Measurements from ENCODE around the gene TSPAN15.

The TSPAN15 gene

DNA sequence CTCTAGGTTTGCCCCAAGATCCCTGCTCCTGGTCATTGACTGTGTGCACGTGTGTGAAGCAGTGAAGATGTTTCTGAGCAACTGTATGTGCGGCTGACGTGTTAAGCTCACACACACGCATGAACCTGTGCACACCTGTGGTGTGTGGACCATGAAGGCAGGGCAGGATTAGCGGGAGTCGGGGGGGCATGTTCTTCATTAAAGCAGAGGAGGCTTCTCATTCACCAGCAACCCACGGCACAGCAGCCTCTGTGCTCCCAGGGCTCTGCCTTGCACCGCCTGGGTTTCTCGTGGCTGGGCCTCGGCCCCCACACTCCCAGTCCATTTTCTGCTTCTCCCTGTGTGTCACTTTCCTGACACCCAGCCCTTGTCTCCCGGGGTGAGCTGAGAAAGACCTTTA, 33.7 kb upstream of the TSPAN15 start:
- DNase-seq, result no peak

DNA sequence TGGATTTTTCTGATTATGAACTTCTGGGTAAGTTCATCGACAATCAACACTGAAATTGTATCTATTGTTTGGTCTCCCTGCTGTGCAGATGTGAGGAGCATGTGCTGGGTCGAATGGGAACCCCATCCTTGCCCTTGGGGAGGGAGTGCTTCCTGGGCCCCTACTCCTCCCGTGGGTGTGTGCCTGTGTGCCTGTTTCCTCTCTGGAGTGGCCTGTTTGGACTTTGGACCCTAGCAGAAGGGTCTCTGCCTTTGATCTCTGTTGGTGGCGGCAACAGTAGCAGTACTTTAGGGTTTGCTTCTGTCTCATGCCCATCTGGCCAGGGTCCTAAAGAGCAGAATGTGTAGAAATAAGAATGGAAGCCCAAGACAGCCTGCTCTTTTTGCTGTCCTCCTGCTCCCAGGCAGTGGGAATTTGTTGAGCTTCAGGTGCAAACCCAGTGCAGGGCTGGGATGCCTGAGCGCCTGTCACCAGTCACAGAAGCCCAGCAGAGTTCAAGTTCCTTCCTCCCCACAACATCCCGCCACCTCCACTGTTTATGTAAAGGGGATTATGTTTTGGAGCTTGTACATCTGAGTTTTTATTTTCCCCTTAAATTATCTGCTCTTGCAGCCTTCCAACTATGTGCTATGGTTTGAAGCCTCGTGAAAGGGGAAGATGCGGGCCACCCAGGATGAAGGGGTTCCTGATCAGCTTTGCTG, 33.1 kb upstream of the TSPAN15 start:
- DNase-seq, result no peak

- no peak for DNase-seq
Measured at GRCh38 chr10:69419096-69419743, 32.0 kb upstream of the TSPAN15 start.

- no peak for DNase-seq
Measured at GRCh38 chr10:69419744-69420126, 31.5 kb upstream of the TSPAN15 start.

DNA sequence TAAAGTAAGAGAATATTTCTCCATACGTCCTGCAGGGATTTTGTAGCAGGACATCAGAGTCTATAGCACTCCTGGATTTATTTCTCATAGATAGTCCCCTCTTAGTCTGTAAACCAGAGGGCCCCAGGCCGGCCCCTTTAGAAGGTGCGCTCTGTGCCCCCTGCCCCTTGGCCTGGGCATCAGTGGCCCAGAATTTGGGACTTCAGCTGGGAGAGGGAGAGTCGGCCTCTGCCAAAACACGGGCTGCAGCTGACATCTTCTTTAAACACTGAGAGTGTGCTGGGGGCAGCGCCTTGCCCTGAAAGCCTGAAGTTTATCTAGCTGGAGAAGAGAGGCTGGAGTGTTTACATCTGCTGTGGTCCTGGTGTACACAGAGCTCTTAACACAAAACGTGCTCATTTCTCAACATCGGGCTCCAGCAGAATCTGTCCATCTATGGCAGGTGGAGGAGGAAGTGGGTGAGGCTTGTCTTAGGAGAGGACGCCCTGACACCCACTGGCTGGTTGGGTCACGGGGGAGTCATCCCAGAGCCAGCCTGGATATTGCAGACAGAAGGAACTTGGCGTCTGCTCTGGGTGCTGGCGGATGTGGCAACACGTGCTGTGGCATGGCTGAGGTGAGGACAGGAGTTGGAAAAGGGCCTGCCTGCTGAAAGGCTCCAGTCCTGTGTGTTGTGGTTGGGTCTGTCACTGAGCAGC, 29.5 kb upstream of the TSPAN15 start:
- DNase-seq, result peak; percentile 84 to 87

- DNase-seq, result no peak
Measured at GRCh38 chr10:69422676-69423075, 28.6 kb upstream of the TSPAN15 start.

GRCh38 chr10:69425041-69425440, 26.2 kb upstream of the TSPAN15 start:
- DNase-seq, result no peak

DNA sequence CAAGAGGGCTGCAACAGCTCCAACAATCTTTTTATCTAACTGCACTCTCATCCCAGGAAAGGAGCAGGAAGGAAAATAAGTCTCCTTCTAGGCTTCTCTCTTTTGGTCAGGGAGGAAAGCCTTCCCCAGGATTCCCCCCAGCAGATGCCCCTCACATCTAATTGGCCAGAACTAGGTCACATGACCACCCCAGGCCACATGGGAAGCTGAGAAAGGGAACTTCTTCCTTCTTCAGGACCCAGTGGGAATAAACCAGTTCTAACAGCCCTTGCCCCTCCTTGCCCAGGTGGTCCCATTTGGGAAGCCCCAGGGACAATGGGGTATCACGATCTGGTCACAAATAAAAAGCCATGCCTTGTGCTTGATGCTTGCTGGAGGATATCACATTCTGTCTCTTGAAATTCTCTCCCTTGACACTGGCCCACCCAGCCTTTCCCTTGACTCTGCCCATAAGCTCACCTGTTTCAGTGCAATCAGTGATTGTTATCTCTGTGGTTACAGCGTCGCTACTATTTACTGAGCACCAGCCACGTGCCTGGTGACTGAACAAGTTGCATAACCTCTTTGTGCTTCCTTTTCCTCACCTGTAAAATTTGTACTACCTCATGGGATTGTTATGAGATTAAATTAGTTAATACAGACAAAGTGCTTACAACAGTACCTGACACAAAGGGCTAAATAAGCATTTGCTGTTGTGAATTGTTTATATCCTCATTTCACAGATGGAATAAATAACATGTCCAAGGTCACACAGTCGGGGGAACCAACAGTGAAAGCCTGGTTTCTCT, 25.6 kb upstream of the TSPAN15 start:
- no peak for DNase-seq

- DNase-seq, result no peak
Measured at GRCh38 chr10:69426376-69426727, 24.9 kb upstream of the TSPAN15 start.

- no peak for DNase-seq
Measured at GRCh38 chr10:69428165-69428564, 23.1 kb upstream of the TSPAN15 start.

- DNase-seq, result no peak
Measured at GRCh38 chr10:69434169-69434568, 17.1 kb upstream of the TSPAN15 start.

DNA sequence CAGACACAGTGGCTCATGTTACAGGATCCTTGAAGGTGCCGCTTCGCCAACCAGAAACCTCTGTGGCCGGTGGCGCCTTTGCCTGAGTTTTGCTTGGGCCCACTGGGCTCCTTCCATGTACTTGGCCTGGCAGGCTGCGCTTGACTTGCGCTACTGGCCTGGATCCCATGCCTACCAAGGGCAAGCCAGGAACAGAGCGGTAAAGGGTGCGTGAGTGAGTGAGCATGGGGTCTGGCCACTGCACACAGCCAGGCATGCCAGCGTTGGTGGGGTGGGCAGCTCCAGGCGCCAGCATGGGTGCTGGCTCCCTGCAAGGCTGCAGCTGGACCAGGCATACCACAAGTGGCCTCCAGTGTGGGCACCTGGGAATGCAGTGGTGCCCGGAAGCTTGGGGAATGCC, 16.3 kb upstream of the TSPAN15 start:
- DNase-seq, result no peak

DNA sequence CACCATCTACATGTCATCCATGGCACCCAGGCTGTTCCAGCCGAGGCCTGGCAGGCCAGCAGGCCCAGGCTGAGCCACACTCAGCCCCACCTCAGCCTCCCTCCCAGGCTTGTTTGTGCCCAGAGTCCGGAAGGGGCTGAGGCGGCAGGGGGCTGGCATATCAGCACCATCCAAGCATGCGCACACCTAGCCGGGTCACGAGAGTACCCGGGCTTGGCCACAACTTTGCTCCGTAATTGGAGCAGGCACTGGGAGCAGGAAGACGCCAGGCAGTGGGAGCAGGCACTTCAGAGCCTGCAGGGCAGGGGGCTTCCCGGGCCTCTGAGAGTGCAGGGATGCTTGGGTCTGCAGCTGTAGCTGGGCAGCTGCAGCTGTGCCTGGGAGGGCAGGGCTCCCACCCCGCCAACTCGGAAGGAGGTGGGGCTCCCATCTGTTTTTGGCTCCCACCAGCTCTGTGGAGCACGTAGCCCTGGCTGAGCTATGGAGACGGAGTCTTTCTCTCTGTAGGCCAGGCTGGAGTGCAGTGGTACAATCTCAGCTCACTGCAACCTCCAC, 15.2 kb upstream of the TSPAN15 start:
- no peak for DNase-seq

GRCh38 chr10:69437321-69438259, 13.7 kb upstream of the TSPAN15 start:
- DNase-seq, result no peak

GRCh38 chr10:69438536-69439349, 12.5 kb upstream of the TSPAN15 start:
- peak; percentile 76 to 86 for DNase-seq

GRCh38 chr10:69439350-69439739, 11.9 kb upstream of the TSPAN15 start:
- DNase-seq, result no peak

- DNase-seq, result peak; percentile 83 to 88
Measured at GRCh38 chr10:69439813-69440506, 11.3 kb upstream of the TSPAN15 start.

DNA sequence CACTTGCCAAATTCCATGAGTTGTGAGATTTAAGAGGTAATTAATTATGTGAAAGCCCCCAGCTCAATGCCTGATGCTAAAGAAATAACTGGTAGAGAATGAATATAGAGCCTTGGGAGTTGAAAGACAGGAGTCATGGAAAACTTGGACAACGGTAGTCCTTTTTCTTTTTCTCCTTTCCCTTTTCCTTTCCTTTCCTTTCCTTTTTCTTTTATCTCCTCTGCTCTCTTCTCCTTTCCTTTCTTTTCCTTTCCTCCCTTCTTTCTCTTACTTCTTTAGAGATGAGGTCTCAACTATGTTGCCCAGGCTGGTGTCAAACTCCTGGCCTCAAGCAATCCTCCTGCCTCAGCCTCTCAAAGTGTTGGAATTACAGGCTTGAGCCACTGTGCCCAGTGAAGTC, 7.9 kb upstream of the TSPAN15 start:
- DNase-seq, result no peak

GRCh38 chr10:69445041-69445440, 6.2 kb upstream of the TSPAN15 start:
- peak; percentile 41 to 58 for DNase-seq

DNA sequence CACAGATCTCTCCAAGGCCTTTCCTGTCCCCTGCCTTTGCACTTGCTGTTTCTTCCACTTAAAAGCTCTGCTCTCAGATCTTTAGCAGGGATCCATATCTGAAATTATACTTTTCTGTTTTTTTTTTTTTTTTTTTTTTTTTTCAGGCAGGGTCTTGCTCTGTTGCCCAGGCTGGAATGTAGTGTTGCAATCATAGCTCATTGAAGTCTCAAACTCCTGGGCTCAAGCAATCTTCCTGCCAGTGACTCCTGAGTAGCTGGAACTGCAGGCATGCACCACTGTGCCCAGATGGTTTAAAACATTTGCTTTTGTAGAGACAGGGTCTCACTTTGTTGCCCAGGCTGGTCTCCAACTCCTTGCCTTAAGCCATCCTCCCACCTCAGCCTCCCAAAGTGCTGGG, 5.0 kb upstream of the TSPAN15 start:
- DNase-seq, result no peak
